Transverse colon (tissue), 3 donors: Measurements from ENCODE around the gene VCPKMT.

Experiments
- CTCF ChIP-seq, 5 experiments: fragments of 200-600 bp in 3 of 5; fragments of 450-650 bp in 2 of 5; sonication (generic) in 3 of 5; IDR thresholded peaks; 1 replicate in 2 of 5; 2 replicates in 3 of 5; pipeline ENCODE4 v1.5.1; 2016 to 2017; ENCODE audit warnings: antibody characterized with exemption in 5 of 5, inconsistent platforms in 3 of 5, mild to moderate bottlenecking in 2 of 5, moderate library complexity in 1 of 5
- POLR2A ChIP-seq: fragments of 450-650 bp; IDR thresholded peaks from one replicate; pipeline ENCODE4 v1.6.1; 2016; ENCODE audit warnings: antibody characterized with exemption, mild to moderate bottlenecking, moderate library complexity

GRCh38 chr14:50072395-50072794 is 44.0 kb downstream of the VCPKMT start:
- TF ChIP-seq POLR2A = no peak
- no peak for TF ChIP-seq CTCF (IDR thresholded peaks at IDR 0.05)
